Posterior vena cava (tissue), 2 donors: Measurements from ENCODE around the gene KRTAP12-2. TPM values are rescaled to one million over a fixed set of nuclear protein-coding genes. Genes with fewer than 3 reads are reported as not detected.
"Not testable (repeated sequence)": the region's sequence is repeated elsewhere in the genome, so short reads cannot be mapped to it uniquely, and the experiment has no call there.

Experiments used
- DNase-seq: peaks from one replicate; pipeline ENCODE4 v3.0.0-alpha.2; 2020; ENCODE audit warnings: low spot score
- intact Hi-C, 2 donors: fragments of 100-400 bp; cut with DNase I; formaldehyde crosslinking; loops; one replicate each; pipeline versions ENCODE4 v1.14.1 to v1.14.2; 2022 to 2023
- total RNA-seq, 2 donors: library from RNA; stranded (reverse); fragmentation: NEBNext Ultra II Directional; extraction: Animal tissue kit (Norgen Biotek cat#: 25700); gene quantifications; one replicate each; pipeline ENCODE4 v1.2.1, GENCODE V29; 2021
- donor health status: DM: yes; HTN: yes; CAD: no.
- donor health status: DM: yes; HTN: yes; CAD: no.

Gene KRTAP12-2
- total RNA-seq, 2 donors from 2014 or later, result 0.48 TPM; not detected in 1

DNA sequence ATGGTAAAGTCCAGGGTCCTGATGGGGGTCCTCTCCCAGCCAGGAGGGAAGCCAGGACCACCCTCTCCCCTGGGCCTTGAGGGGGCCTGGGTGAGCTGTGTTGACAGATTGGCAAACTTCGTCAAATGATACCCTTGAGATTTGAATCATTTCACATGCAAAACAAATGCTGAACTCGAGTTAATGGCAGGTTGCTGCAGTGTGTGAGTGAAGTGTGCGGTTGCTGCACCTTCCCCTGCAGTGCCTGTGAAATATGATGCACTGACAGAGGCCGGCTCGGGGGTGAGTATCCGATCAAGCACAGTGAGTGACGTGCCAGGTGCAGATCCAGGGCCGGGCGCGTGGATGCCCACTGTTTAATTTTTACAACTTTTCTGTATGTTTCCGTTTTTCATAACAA is 20.9 kb upstream of the KRTAP12-2 start:
- peak; percentile 53 for DNase-seq
- intact Hi-C loops, result no loop called here

DNA sequence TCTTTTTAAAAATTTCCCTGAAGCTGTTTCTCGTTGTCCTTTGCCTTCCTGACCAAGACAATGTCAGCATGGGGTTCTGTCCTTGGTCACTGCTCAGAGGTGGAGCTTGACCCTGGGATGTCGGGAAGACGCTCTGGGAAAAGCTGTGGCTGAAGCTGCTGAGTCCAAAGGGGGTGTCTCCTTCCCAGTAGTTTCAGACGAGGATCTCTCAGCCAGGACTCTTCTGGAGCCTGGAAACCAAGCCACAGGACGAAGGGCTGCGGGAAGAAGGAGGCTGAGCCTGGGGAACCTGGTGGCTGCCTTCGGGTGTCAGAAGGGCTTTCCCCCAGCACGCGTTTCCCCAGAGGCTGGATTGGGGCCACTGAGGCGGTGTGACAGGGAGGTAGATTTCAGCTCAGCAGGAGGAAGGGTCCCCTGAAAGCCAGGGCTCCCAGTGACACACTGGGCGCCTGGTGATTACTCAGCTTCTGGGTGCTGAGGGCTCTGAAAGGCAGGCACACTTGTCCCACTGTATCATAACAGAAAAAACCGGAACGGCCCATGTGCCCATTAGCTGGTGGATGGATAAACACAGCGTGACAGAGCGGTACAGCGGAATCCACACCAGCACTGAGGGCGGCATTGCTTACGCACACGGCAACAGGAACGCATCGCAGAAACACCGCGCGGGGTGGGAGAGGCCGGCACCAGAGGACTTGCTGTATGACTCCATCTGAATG is 20.3 kb upstream of the KRTAP12-2 start:
- intact Hi-C loops, result no loop called here
- DNase-seq, result peak; percentile 52

DNA sequence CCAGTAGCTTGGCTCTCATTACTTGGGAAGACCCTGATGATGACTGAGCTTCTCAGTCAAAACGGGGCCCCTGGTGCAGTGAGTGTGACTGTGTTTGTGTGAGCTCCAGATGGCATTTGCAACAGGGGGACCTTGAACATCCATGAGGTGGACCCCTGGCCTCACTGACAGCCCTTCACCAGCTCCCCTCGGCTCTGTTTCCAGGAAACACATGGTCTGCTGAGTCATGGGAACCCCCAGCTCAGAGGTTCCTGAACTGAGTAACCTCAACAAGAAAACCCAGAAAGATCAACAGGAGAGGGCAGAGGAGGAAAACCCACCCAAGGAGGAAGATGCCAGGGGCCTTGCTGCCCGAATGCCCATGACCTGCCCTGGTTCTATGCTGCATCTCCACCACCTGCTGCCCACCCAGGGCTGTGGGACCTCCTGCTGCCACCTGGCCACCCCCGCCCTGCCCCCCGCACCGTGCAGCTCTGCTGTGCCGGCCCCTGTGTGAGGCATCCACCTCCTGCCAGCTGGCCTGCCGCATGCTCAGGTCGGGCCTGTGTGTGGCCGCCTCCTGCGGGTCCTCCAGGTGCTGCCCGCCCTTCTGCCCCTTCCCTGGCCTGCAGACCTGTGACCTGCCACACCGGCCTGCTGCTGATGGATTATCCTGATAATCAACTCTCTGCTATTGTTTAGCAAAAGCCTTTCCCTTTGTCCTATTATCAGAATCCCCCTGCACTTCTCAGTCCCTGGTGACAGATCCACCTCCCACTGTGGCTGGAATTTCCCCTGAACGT is 19.5 kb upstream of the KRTAP12-2 start:
- intact Hi-C loops, result no loop called here
- DNase-seq, result peak; percentile 66

DNA sequence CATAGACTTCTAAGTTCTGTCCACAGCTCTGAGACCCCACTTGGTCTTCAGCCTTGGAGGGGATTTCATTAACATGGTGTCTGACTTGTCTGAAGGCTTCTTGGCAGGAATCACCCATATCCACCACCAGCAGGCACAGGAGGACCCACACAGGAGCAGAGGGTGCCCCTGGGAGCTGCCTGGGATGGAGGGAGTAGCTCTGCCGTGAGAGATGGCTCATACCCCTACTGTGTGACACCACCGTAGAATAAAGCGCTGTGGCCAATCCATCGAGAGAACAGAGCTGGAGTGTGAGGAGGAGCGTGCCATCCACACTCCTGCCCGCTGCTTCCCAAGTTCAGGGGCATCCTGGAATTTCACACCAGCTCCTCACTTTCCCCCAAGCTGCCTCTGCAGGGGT is 18.3 kb upstream of the KRTAP12-2 start:
- intact Hi-C loops, result not testable (repeated sequence)
- DNase-seq, result peak; percentile 63

GRCh38 chr21:44684483-44684882 is 17.8 kb upstream of the KRTAP12-2 start:
- DNase-seq, result no peak
- intact Hi-C loops, result no loop called here

- intact Hi-C loops, result no loop called here
- no peak for DNase-seq
Measured at GRCh38 chr21:44684077-44684476, 17.4 kb upstream of the KRTAP12-2 start.

- DNase-seq, result no peak
- intact Hi-C loops, result loop anchor here in 1 of 2 donors (1.0 kb wide), 1 partner anchor 27 kb away; no protein-coding TSS in a partner anchor
Measured at GRCh38 chr21:44682580-44683151, 15.9 kb upstream of the KRTAP12-2 start.

- no peak for DNase-seq
- intact Hi-C loops, result loop anchor here in 1 of 2 donors (1.0 kb wide), 1 partner anchor 27 kb away; no protein-coding TSS in a partner anchor
Measured at GRCh38 chr21:44681861-44682579, 15.3 kb upstream of the KRTAP12-2 start, which contains the start of gene KRTAP12-1. TSS of gene KRTAP12-1 (minus strand) at chr21:44682163. CDS start at chr21:44682123, 40 bp downstream.

DNA sequence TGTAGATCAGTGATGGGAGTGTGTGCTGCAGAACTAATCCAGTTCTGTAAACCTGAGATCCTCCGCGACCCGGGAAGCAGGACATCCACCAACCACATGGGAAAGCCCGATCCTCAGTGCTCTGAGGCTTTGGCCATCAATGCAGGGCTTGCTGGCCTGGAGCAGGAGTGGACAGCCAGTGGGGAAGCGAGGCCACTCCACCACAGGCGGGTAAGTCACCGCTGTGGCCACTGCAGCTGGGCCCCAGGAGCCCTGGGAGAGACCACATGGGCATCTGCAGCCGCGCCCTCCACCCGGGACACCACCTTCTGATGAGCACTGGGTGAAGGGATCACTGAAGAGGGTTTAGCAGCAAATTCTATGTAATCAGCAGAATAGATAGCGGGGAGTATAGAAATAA is 14.4 kb upstream of the KRTAP12-2 start:
- intact Hi-C loops, result no loop called here
- no peak for DNase-seq

DNA sequence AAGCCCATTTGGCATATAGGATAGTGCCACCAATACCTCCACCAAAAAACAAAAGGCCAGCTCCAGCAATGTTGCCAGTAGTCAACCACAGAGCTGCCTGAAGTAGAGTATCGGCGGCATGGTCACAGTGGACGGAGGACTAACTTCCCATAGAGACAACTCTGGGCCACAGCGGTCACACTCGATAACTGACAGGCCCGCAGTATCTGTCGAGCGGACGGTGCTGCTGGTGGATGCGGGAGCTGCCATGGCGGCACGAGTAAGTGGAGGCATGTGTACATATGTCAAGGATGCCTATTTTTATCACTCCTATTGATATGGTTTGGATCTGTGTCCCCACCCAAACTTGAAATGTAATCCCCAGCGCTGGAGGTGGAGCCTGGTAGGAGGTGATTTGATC is 11.2 kb upstream of the KRTAP12-2 start:
- no peak for DNase-seq
- intact Hi-C loops, result no loop called here

DNA sequence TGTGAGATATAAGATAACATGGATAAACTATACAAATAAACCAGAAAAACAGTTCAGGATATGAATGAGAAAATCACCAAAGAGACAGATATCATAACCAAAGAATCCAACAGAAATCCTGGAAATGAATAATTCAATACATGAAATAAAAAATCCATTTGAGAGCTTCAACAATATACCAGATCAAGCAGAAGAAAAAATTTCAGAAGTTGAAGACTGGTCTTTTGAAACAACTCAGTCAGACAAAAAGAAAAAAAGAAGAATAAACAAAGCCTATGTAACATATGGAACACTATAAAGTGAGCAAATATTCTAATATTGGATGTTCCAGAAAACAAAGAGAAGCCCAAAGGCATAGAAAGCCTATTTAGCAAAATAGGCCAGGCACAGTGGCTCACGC is 5.2 kb upstream of the KRTAP12-2 start:
- intact Hi-C loops, result no loop called here
- no peak for DNase-seq

DNA sequence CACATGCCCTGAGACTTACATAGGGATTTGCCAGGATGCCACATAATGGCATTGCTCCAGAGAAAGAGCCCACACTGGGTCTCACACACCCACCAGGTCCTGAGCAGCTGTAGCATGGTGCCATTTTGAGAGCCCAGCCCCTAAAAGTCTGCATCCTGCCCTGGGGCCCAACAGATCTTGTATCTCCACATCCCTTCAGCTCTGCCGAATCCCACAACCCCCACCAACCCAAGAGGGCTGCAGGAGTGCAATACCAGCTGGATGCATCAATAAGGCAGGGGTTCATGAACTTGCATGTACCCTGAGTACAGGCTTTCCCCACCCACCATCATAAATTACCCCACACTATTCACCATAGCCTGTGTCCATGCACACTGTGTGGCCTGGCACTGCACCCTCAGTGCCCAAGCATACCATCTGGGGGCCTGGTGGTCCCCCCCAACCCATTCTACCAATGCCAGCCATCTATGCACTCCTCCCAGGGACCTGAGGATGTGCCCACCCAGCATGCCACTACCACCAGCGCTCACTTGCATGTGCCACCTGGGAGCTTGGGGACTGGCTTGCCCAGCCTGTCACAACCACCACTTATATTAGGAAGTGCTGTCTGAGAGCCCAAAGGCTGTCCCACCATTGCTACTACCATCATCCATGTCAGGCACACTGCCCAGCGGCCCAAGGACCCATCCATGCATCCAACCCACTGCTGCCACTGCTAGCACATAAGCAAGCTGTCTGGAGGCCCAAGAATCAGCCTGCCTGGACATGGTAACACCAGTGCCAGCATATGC is 4.1 kb upstream of the KRTAP12-2 start:
- no peak for DNase-seq
- intact Hi-C loops, result no loop called here

GRCh38 chr21:44667612-44668011 is 885 bp upstream of the KRTAP12-2 start:
- intact Hi-C loops, result no loop called here
- no peak for DNase-seq

DNA sequence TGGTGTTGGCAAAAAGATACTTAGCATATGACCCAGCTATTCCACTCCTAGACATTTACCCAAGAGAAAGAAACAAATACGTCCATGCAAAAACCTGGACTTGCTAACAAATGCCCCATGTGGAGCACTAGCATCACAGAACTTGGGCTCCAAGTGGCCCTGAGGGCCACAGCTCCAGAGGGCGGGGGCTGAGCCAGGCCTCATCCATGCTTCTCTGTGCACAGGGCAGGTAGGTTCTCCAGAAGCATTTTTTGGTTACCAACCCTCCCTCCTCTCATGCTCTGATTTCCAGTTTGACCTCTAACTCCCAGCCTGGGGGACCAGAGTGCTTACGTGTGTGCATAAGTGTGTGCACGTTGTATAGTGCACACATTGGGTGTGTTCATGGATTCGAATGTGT is 2.0 kb downstream of the KRTAP12-2 start:
- DNase-seq, result no peak
- intact Hi-C loops, result no loop called here

DNA sequence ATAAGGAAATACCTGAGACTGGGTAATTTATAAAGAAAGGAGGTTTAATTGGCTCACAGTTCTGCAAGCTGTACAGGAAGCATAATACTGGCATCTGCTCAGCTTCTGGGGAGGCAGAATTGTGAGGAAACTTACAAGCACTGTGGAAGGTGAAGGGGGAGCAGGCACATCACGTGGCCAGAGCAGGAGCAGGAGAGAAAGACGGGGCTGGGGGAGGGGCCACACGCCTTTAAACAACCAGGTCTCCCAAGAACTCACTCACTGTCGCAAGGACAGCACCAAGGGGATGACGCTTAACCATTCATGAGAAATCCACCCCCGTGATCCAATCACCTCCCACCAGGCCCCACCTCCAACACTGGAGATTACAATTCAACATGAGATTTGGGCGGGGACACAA is 5.2 kb downstream of the KRTAP12-2 start:
- DNase-seq, result not testable (repeated sequence)

DNA sequence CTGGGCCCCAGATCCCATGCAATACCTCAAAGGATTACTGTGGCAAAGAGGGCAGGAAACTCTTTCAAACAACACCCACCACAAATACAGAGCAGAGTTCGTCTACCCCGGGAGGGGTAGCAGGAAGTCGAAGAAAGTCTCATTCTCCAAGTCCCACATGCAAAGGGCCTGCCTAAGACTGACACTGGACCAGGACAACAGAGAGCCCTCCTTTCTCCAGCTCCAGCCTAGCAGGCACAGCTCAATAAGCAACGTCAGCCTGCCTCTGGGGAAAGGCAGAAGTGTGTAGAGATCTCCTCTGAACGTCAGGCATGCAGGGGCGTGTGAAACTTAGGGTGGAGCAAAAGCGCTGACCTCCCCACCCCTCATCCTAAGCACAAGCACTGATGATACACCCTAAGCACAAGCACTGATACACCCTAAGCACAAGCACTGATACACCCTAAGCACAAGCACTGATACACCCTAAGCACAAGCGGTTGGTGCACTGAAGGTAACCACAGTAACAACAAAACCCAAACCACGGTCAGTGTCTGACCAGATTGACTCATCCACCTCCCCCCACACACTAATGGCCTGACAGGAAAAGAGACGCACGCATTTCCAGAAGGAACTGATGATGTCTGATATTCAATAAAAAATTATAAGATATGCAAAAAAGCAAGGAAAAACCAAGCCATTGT is 7.7 kb downstream of the KRTAP12-2 start:
- no peak for DNase-seq
- intact Hi-C loops, result no loop called here

More for the DNA sequence above, 5.2 kb downstream of the KRTAP12-2 start:
- intact Hi-C loops, result not testable (repeated sequence)

- intact Hi-C loops, result no loop called here
- no peak for DNase-seq
Measured at GRCh38 chr21:44658541-44658910, 8.2 kb downstream of the KRTAP12-2 start.
